Esophagus squamous epithelium (tissue), 5 donors: ENCODE data around the gene TSNAX. TPM values are rescaled to one million over a fixed set of nuclear protein-coding genes. Genes with fewer than 3 reads are reported as not detected.
"Not testable (repeated sequence)": the region's sequence is repeated elsewhere in the genome, so short reads cannot be mapped to it uniquely, and the experiment has no call there.

Experiments used
- DNase-seq: peaks from one replicate; lab custom pipeline; 2025; lab: John Stamatoyannopoulos, UW
- H3K27ac ChIP-seq, 4 donors: fragments of 200-600 bp; sonication (generic); one replicate each; pipeline ENCODE4 v1.5.1; 2016 to 2019; ENCODE audit warnings: mild to moderate bottlenecking in 1 of 4
- H3K27me3 ChIP-seq, 4 donors: fragments of 200-600 bp; sonication (generic); 1 replicate in 3 of 4; 2 replicates in 1 of 4; pipeline versions ENCODE4 v1.5.1 to v1.6.0; 2017 to 2021; ENCODE audit warnings: antibody characterized with exemption in 1 of 4
- H3K36me3 ChIP-seq, 3 donors: fragments of 200-600 bp; sonication (generic); one replicate each; pipeline ENCODE4 v1.5.1; 2016 to 2019
- H3K4me1 ChIP-seq, 3 donors: fragments of 200-600 bp; sonication (generic); one replicate each; pipeline ENCODE4 v1.5.1; 2017 to 2019
- H3K4me3 ChIP-seq, 4 donors: fragments of 200-600 bp; sonication (generic); 1 replicate in 3 of 4; 2 replicates in 1 of 4; pipeline ENCODE4 v1.5.1; 2016 to 2019; ENCODE audit warnings: mild to moderate bottlenecking in 2 of 4, moderate library complexity in 1 of 4
- H3K9me3 ChIP-seq, 3 donors: fragments of 200-600 bp; sonication (generic); one replicate each; pipeline ENCODE4 v1.5.1; 2016 to 2019
- CTCF ChIP-seq, 6 experiments: fragments of 450-650 bp in 4 of 6; fragments of 200-600 bp in 2 of 6; sonication (generic) in 2 of 6; IDR thresholded peaks; one replicate each; pipeline ENCODE4 v1.5.1; 2016 to 2019; ENCODE audit warnings: antibody characterized with exemption in 6 of 6, mild to moderate bottlenecking in 4 of 6, moderate library complexity in 4 of 6
- POLR2A ChIP-seq, 4 donors: fragments of 450-650 bp; IDR thresholded peaks; one replicate each; pipeline ENCODE4 v1.6.1; 2017; ENCODE audit warnings: antibody characterized with exemption in 4 of 4, mild to moderate bottlenecking in 4 of 4, moderate library complexity in 3 of 4
- WGBS, 2 donors: methylation state at CpG; one replicate each; pipeline ENCODE4 v1.1.5; 2018; 5-methylcytosine and 5-hydroxymethylcytosine counted together
- intact Hi-C: fragments of 100-400 bp; cut with DNase I; formaldehyde crosslinking; loops from one replicate; pipeline ENCODE4 v1.15.0; 2022
- total RNA-seq, 4 donors: library from RNA; depleted of rRNA; stranded (reverse); fragments of >200 nt; gene quantifications; one replicate each; pipeline ENCODE4 v1.1.0, GENCODE V29; 2016
- donor health status: DM: yes; HTN: yes; CAD: no.

Gene TSNAX
- total RNA-seq, 4 donors from 2014 or later, result 11.6 to 28.4 (median 22.3) TPM

DNA sequence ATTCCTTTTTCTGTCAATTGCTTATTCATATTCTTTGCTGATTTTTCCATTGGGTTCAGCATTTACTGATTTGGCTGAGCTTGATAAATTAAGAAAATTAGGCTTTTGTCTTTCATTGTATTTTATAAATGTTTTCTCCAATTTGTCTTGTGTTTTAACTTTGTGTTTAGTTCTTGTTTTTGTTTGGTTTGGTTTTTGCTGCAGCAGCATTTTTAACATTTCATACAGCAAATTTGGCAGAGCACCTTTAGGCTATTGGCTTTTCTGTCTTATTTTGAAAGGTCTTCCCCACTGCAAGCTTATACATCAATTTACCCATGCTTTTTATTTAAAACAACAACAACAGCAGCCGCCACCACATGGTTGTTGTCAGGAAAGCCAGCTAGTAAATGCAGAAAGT is 64.3 kb downstream of the TSNAX start:
- WGBS, 2 donors, result 30 to 80% methylated on average over 1 of the region's 1 CpG
- Histone ChIP-seq H3K4me1 (peaks cover 0 to 6% (median 0%) of the 10 kb centered on the region in 3 donors), H3K36me3 (no peaks in the 10 kb centered on the region), H3K9me3 (no peaks in the 10 kb centered on the region), H3K27me3 (no peaks in the 10 kb centered on the region), H3K4me3 (no peak overlapping the region), H3K27ac (no peak overlapping the region)
- TF ChIP-seq CTCF (IDR thresholded peaks at IDR 0.05), result no peak
- no peak for TF ChIP-seq POLR2A (IDR thresholded peaks at IDR 0.05)
- DNase-seq, result no peak
- intact Hi-C loops, result no loop called here

- H3K27me3 ChIP-seq, H3K4me1 ChIP-seq, H3K4me3 ChIP-seq, H3K36me3 ChIP-seq, H3K9me3 ChIP-seq, intact Hi-C loops, DNase-seq, H3K27ac ChIP-seq: not testable (repeated sequence)
- 86 to 92% methylated on average over 1 of the region's 1 CpG for WGBS, 2 donors
Observed at GRCh38 chr1:231593264-231593663, 64.8 kb downstream of the TSNAX start.

DNA sequence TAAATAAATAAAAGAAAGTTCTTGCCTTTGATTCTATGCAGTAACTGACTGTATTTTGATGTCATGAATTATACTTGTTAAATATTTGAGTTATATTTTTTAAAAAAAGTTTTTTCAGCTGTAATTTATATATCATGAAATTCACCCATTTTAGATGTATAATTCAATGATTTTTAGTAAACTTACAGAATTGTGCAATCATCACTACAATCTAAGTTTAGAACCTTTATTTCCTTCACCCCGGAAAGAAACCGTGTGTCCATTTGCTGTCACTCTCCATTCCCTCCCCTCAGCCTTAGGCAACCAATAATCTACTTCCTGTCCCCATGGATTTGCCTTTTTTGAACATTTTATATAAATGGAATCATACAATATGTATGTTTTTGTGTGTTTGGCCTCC is 65.7 kb downstream of the TSNAX start:
- Histone ChIP-seq H3K4me3 (no peak overlapping the region), H3K27me3 (no peaks in the 10 kb centered on the region), H3K4me1 (peaks cover 0 to 6% (median 0%) of the 10 kb centered on the region in 3 donors), H3K36me3 (no peaks in the 10 kb centered on the region), H3K9me3 (no peaks in the 10 kb centered on the region), H3K27ac (no peak overlapping the region)
- TF ChIP-seq POLR2A (IDR thresholded peaks at IDR 0.05) (no peak), CTCF (IDR thresholded peaks at IDR 0.05) (no peak)
- 43 to 73% methylated on average over 2 of the region's 2 CpGs for WGBS, 2 donors
- DNase-seq, result no peak
- intact Hi-C loops, result no loop called here

DNA sequence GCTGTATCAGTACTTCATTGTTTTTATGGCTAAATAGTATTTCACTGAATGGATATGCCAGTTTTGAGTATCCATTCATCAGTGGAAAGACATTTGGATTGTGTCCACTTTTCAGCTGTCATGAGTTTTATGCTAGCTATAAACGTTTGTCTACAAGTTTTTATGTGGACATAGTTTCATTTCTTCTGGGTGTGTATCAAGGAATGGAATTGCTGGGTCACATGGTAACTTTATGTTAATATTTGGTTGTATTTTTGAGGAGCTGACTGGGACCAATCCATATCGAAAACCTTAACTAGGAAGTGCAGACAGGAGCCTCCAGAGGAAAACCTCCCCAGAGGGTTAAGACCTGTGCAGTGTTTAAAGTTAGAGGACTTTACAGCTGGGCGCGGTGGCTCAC is 66.3 kb downstream of the TSNAX start:
- Histone ChIP-seq H3K36me3 (no peaks in the 10 kb centered on the region), H3K9me3 (no peaks in the 10 kb centered on the region), H3K4me1 (peaks cover 0 to 6% (median 0%) of the 10 kb centered on the region in 3 donors), H3K27ac (no peak overlapping the region), H3K27me3 (no peaks in the 10 kb centered on the region), H3K4me3 (no peak overlapping the region)
- TF ChIP-seq CTCF (IDR thresholded peaks at IDR 0.05) (no peak), POLR2A (IDR thresholded peaks at IDR 0.05) (no peak)
- WGBS, 2 donors, result 33 to 66% methylated on average over 1 to 4 of the region's 4 CpGs
- DNase-seq, result no peak
- intact Hi-C loops, result no loop called here

- TF ChIP-seq CTCF (IDR thresholded peaks at IDR 0.05) (no peak), POLR2A (IDR thresholded peaks at IDR 0.05) (no peak)
- DNase-seq, result no peak
- Histone ChIP-seq H3K9me3 (no peaks in the 10 kb centered on the region), H3K4me3 (no peak overlapping the region), H3K27me3 (no peaks in the 10 kb centered on the region), H3K36me3 (no peaks in the 10 kb centered on the region), H3K27ac (no peak overlapping the region), H3K4me1 (peaks cover 0 to 6% (median 0%) of the 10 kb centered on the region in 3 donors)
- intact Hi-C loops, result no loop called here
- 21 to 56% methylated on average over 3 to 5 of the region's 5 CpGs for WGBS, 2 donors
Observed at GRCh38 chr1:231596337-231596791, 67.9 kb downstream of the TSNAX start.

- Histone ChIP-seq H3K27me3 (no peaks in the 10 kb centered on the region), H3K4me3 (no peak overlapping the region), H3K4me1 (peaks cover 0 to 20% (median 0%) of the 10 kb centered on the region in 3 donors), H3K27ac (no peak overlapping the region), H3K36me3 (no peaks in the 10 kb centered on the region), H3K9me3 (no peaks in the 10 kb centered on the region)
- intact Hi-C loops, result no loop called here
- 71 to 84% methylated on average over 1 of the region's 1 CpG for WGBS, 2 donors
- no peak for DNase-seq
- no peak for TF ChIP-seq CTCF (IDR thresholded peaks at IDR 0.05)
- no peak for TF ChIP-seq POLR2A (IDR thresholded peaks at IDR 0.05)
Observed at GRCh38 chr1:231597971-231598370, 69.5 kb downstream of the TSNAX start.
